ENCODE data around the gene CDC42SE1. TPM values are rescaled to one million over a fixed set of nuclear protein-coding genes. Genes with fewer than 3 reads are reported as not detected.

CDC42SE1 gene
- total and polyA plus RNA-seq, 9 of the 15 experiments (the other 6 are each of a cell fraction or from before 2014, with no cell fraction given) = 78.1 to 189 (median 114) TPM

DNA sequence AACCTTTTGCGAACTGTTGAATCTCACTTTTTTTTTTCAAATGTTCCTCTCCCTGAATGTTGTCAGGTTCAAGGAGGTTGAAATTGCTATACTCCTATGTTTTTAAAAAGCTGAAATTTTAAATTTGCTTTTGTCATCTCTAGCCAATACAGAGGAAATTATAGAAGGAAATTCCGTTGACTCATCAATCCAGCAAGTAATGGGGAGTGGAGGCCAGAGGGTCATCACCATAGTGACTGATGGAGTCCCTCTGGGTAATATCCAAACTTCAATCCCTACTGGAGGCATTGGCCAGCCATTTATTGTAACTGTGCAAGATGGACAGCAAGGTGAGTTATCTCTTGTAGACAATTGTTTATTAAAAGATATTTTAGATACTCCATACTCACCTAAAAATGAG, 47.5 kb upstream of the CDC42SE1 start:
- no peak overlapping the region for H3K4me2 ChIP-seq (ENCODE audit: insufficient read depth, low read length)
- no peaks in the 10 kb centered on the region for H3K36me3 ChIP-seq (ENCODE audit: control insufficient read depth, insufficient read depth, low read length)
- FAIRE-seq = no peak
- TF ChIP-seq TOE1 (IDR thresholded peaks at IDR 0.05; ENCODE audit: borderline replicate concordance) = no peak
- TF ChIP-seq TOE1 (CRISPR knock-in tag; IDR thresholded peaks at IDR 0.05; ENCODE audit: borderline replicate concordance, low read depth) = no peak
- TF ChIP-seq TFAM (CRISPR knock-in tag; conservative IDR thresholded peaks at IDR 0.05) = no peak
- TF ChIP-seq CHCHD3 (CRISPR knock-in tag; IDR thresholded peaks at IDR 0.05) = no peak
- TF ChIP-seq ZNF316 (IDR thresholded peaks at IDR 0.05) = 0 out of 2 replicates have a peak, but pooled peaks have one; percentile 23
- TF ChIP-seq SPI1 (IDR thresholded peaks at IDR 0.05; ENCODE audit: borderline replicate concordance, low read depth, low read length) = no peak
- no peak for TF ChIP-seq ZNF165 (CRISPR knock-in tag; IDR thresholded peaks at IDR 0.05; ENCODE audit: borderline replicate concordance)
- no peak for TF ChIP-seq MCM7 (IDR thresholded peaks at IDR 0.05)
- H3K79me2 ChIP-seq (ENCODE audit: control insufficient read depth, insufficient read depth, low read length) = no peaks in the 10 kb centered on the region
- no peak for DNase-seq (ENCODE audit: extremely low read depth in 1 of 4, low spot score in 3 of 4)
- no peak overlapping the region for H2AFZ ChIP-seq (ENCODE audit: low read depth, low read length)
- H3K9me1 ChIP-seq (ENCODE audit: control insufficient read depth, insufficient read depth, low read length) = no peaks in the 10 kb centered on the region
- intact Hi-C loops (cut with micrococcal nuclease) (no loop called here), in situ Hi-C loops (cut with MboI) (no loop called here)
- 52% methylated on average over 2 of the region's 2 CpGs for WGBS (ENCODE audit: insufficient coverage, low coverage, missing lambda C conversion rate)
- H3K4me3 ChIP-seq = no peak overlapping the region
- no peaks in the 10 kb centered on the region for H3K27me3 ChIP-seq (ENCODE audit: control insufficient read depth in 2 of 2, insufficient read depth in 2 of 2, low read length in 2 of 2)
- no peak overlapping the region for H3K9ac ChIP-seq (ENCODE audit: insufficient read depth in 1 of 2, low read depth in 2 of 2, low read length in 2 of 2)
- H4K20me1 ChIP-seq (replicated peaks; ENCODE audit: control insufficient read depth, insufficient read depth, low read length) = no peaks in the 10 kb centered on the region
- POLR2A ChIA-PET = interaction anchor here (2.3 kb wide), 1 partner anchor 10 kb away, joined by 8 read pairs; no protein-coding TSS in a partner anchor
- no TSS peak for BruUV-seq (replicated peaks)
- H3K9me3 ChIP-seq (replicated peaks; ENCODE audit: control insufficient read depth, insufficient read depth, low read depth, low read length) = no peaks in the 10 kb centered on the region
- no peak overlapping the region for H3K27ac ChIP-seq (ENCODE audit: extremely low read depth, low read depth, low read length)
- CTCF ChIA-PET (ENCODE audit: low intra/inter-chr PET ratio) = no interaction called here
- ATAC-seq = no peak
- no peaks in the 10 kb centered on the region for H3K4me1 ChIP-seq (replicated peaks in 1 of 2; ENCODE audit: control insufficient read depth in 2 of 2, insufficient read depth in 2 of 2, low read length in 2 of 2)

DNA sequence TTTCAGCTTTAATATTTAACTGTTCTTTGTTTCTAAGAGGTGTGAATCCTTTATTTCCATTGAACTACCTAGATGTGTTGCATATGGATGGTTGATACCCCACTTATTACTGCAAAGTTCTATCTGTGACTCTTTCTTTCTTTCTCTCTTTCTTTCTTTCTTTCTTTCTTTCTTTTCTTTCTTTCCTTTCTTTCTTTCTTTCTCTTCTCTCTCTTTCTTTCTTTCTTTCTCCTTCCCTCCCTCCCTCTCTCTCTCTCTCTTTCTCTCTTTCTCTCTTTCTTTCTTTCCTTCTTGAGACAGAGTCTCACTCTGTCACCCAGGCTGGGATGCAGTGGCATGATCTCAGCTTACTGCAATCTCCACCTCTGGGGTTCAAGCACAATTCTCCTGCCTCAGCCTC, 45.2 kb upstream of the CDC42SE1 start:
- Histone ChIP-seq H3K27ac (ENCODE audit: extremely low read depth, low read depth, low read length) (no peak overlapping the region), H3K36me3 (ENCODE audit: control insufficient read depth, insufficient read depth, low read length) (no peaks in the 10 kb centered on the region), H3K9me1 (ENCODE audit: control insufficient read depth, insufficient read depth, low read length) (no peaks in the 10 kb centered on the region), H3K4me2 (ENCODE audit: insufficient read depth, low read length) (no peak overlapping the region), H3K9me3 (replicated peaks; ENCODE audit: control insufficient read depth, insufficient read depth, low read depth, low read length) (no peaks in the 10 kb centered on the region), H4K20me1 (replicated peaks; ENCODE audit: control insufficient read depth, insufficient read depth, low read length) (no peaks in the 10 kb centered on the region), H3K4me1 (replicated peaks in 1 of 2; ENCODE audit: control insufficient read depth in 2 of 2, insufficient read depth in 2 of 2, low read length in 2 of 2) (no peaks in the 10 kb centered on the region), H3K79me2 (ENCODE audit: control insufficient read depth, insufficient read depth, low read length) (no peaks in the 10 kb centered on the region), H3K4me3 (no peak overlapping the region), H3K27me3 (ENCODE audit: control insufficient read depth in 2 of 2, insufficient read depth in 2 of 2, low read length in 2 of 2) (no peaks in the 10 kb centered on the region), H2AFZ (ENCODE audit: low read depth, low read length) (no peak overlapping the region), H3K9ac (ENCODE audit: insufficient read depth in 1 of 2, low read depth in 2 of 2, low read length in 2 of 2) (no peak overlapping the region)
- no TSS peak for BruUV-seq (replicated peaks)
- no peak for FAIRE-seq
- ChIA-PET POLR2A (interaction anchor here (1.0 kb wide), 1 partner anchor 11 kb away, joined by 3 read pairs; no protein-coding TSS in a partner anchor), CTCF (ENCODE audit: low intra/inter-chr PET ratio) (no interaction called here)
- DNase-seq (ENCODE audit: extremely low read depth in 1 of 4, low spot score in 3 of 4) = no peak
- intact Hi-C loops (cut with micrococcal nuclease) (no loop called here), in situ Hi-C loops (cut with MboI) (no loop called here)
- peak; percentile 64 for TF ChIP-seq ZNF512 (tag; IDR thresholded peaks at IDR 0.05)
- TF ChIP-seq, protein P1, sequence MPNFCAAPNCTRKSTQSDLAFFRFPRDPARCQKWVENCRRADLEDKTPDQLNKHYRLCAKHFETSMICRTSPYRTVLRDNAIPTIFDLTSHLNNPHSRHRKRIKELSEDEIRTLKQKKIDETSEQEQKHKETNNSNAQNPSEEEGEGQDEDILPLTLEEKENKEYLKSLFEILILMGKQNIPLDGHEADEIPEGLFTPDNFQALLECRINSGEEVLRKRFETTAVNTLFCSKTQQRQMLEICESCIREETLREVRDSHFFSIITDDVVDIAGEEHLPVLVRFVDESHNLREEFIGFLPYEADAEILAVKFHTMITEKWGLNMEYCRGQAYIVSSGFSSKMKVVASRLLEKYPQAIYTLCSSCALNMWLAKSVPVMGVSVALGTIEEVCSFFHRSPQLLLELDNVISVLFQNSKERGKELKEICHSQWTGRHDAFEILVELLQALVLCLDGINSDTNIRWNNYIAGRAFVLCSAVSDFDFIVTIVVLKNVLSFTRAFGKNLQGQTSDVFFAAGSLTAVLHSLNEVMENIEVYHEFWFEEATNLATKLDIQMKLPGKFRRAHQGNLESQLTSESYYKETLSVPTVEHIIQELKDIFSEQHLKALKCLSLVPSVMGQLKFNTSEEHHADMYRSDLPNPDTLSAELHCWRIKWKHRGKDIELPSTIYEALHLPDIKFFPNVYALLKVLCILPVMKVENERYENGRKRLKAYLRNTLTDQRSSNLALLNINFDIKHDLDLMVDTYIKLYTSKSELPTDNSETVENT (CRISPR knock-in tag; IDR thresholded peaks at IDR 0.05) = no peak
- no peak for ATAC-seq

Data from K562 (cell line).